H1 (cell line): ENCODE measurements around the gene PTPMT1. TPM values are rescaled to one million over a fixed set of nuclear protein-coding genes. Genes with fewer than 3 reads are reported as not detected.

Experiments
- ATF2 ChIP-seq: IDR thresholded peaks from 2 replicates; pipeline ENCODE4 v1.6.1; 2012; ENCODE audit warnings: low read length, inconsistent platforms
- BCL11A ChIP-seq, 2 experiments: IDR thresholded peaks; one replicate each; pipeline ENCODE4 v1.6.1; 2011; ENCODE audit warnings: low read depth in 2 of 2, low read length in 2 of 2, mild to moderate bottlenecking in 2 of 2
- CBX5 ChIP-seq: fragments of 300-800, 300-1000 bp; sonication (generic); IDR thresholded peaks from 2 replicates; pipeline ENCODE4 v1.7.1; 2016; ENCODE audit warnings: antibody characterized with exemption, low read length, low read depth
- CTBP2 ChIP-seq: IDR thresholded peaks from 2 replicates; pipeline ENCODE4 v1.7.0; 2011; ENCODE audit warnings: borderline replicate concordance, mild to moderate bottlenecking, moderate library complexity, mixed read lengths, low read length; ENCODE audit not compliant: insufficient read depth, insufficient read length
- EGR1 ChIP-seq: IDR thresholded peaks from 2 replicates; pipeline ENCODE4 v1.6.1; 2011; ENCODE audit warnings: low read depth, low read length, borderline replicate concordance
- EP300 ChIP-seq, 2 experiments: IDR thresholded peaks; 1 replicate in 1 of 2; 2 replicates in 1 of 2; pipeline ENCODE4 v1.6.1; 2011 to 2012; ENCODE audit warnings: low read depth in 2 of 2, low read length in 2 of 2, mild to moderate bottlenecking in 2 of 2, borderline replicate concordance in 1 of 2, inconsistent platforms in 1 of 2, moderate library complexity in 1 of 2
- EZH2 ChIP-seq: fragments of 200-600 bp; sonication (generic); IDR thresholded peaks from 2 replicates; pipeline ENCODE4 v1.7.1; 2012; ENCODE audit warnings: low read depth, mild to moderate bottlenecking, moderate library complexity, low read length, inconsistent platforms; ENCODE audit not compliant: severe bottlenecking
- GABPA ChIP-seq: IDR thresholded peaks from 2 replicates; pipeline ENCODE4 v1.6.1; 2011; ENCODE audit warnings: mild to moderate bottlenecking, low read length, moderate library complexity, borderline replicate concordance; ENCODE audit not compliant: insufficient read depth
- JUN ChIP-seq: IDR thresholded peaks from 2 replicates; pipeline ENCODE4 v1.6.1; 2011; ENCODE audit warnings: low read depth, mild to moderate bottlenecking, improper control_type of control experiment, low read length
- MAFK ChIP-seq: IDR thresholded peaks from 2 replicates; pipeline ENCODE4 v1.6.1; 2012; ENCODE audit warnings: low read depth, mild to moderate bottlenecking, improper control_type of control experiment, low read length
- MAX ChIP-seq: IDR thresholded peaks from 2 replicates; pipeline ENCODE4 v1.6.1; 2012; ENCODE audit warnings: inconsistent platforms
- NANOG ChIP-seq: IDR thresholded peaks from 2 replicates; pipeline ENCODE4 v1.6.1; 2011; ENCODE audit warnings: low read length, low read depth, mild to moderate bottlenecking, inconsistent platforms; ENCODE audit not compliant: insufficient read depth, poor library complexity, severe bottlenecking
- POLR2AphosphoS5 ChIP-seq: IDR thresholded peaks from 2 replicates; pipeline ENCODE4 v1.6.1; 2011; ENCODE audit warnings: low read depth, low read length
- RAD21 ChIP-seq, 2 experiments: IDR thresholded peaks in 1 of 2; conservative IDR thresholded peaks in 1 of 2; 2 replicates each; pipeline ENCODE4 v1.6.1; 2011; ENCODE audit warnings: low read depth in 2 of 2, low read length in 2 of 2, improper control_type of control experiment in 1 of 2, inconsistent platforms in 1 of 2, mild to moderate bottlenecking in 1 of 2, moderate library complexity in 1 of 2
- SAP30 ChIP-seq: fragments of 300-600 bp; sonication (generic); IDR thresholded peaks from 2 replicates; pipeline ENCODE4 v1.7.1; 2012; ENCODE audit warnings: low read length, moderate library complexity, mild to moderate bottlenecking, inconsistent platforms; ENCODE audit not compliant: insufficient read depth, insufficient replicate concordance
- SIRT6 ChIP-seq: IDR thresholded peaks from one replicate; pipeline ENCODE4 v1.7.1; 2012; ENCODE audit warnings: low read length, inconsistent platforms
- SIX5 ChIP-seq: IDR thresholded peaks from 2 replicates; pipeline ENCODE4 v1.6.1; 2011; ENCODE audit warnings: mild to moderate bottlenecking, low read depth, low read length
- SP2 ChIP-seq: IDR thresholded peaks from 2 replicates; pipeline ENCODE4 v1.6.1; 2012; ENCODE audit warnings: mild to moderate bottlenecking, low read length, inconsistent platforms
- TEAD4 ChIP-seq: IDR thresholded peaks from 2 replicates; pipeline ENCODE4 v1.6.1; 2012; ENCODE audit warnings: low read depth, low read length, inconsistent platforms, mixed read lengths
- YY1 ChIP-seq: IDR thresholded peaks from 2 replicates; pipeline ENCODE4 v1.6.1; 2011; ENCODE audit warnings: low read depth, mild to moderate bottlenecking, low read length
- polyA plus RNA-seq, 7 experiments: library from polyadenylated mRNA; depleted of rRNA in 3 of 7; stranded (reverse) in 5 of 7; unstranded in 2 of 7; fragments of >200 nt in 5 of 7; fragments of 200-250 nt in 2 of 7; gene quantifications; 1 replicate in 5 of 7; 2 replicates in 1 of 7; 4 replicates in 1 of 7; pipeline versions ENCODE4 v1.2.1 to v1.2.3, GENCODE V29; 2011 to 2013; ENCODE audit warnings: missing spikeins in 2 of 7, mixed read lengths in 2 of 7
- total RNA-seq: library from RNA; stranded (reverse); fragmentation: NEBNext Ultra II Directional; extraction: Animal tissue kit (Norgen Biotek cat#: 25700); gene quantifications from 2 replicates; pipeline ENCODE4 v1.2.1, GENCODE V29; 2021

PTPMT1 gene
- total and polyA plus RNA-seq, 2 of the 8 experiments (the other 6 are each of a cell fraction or from before 2014, with no cell fraction given): 44.8 to 105 TPM

- TF ChIP-seq EZH2: no peak
- peak; percentile 100 for TF ChIP-seq GABPA
- TF ChIP-seq SAP30: peak; percentile 79
- TF ChIP-seq YY1: peak; percentile 97
- peak; percentile 85 for TF ChIP-seq EGR1
- TF ChIP-seq SP2: no peak
- TF ChIP-seq SIX5: peak; percentile 62; the same call in 1 of the 2 replicates
- no peak for TF ChIP-seq CBX5
- TF ChIP-seq TEAD4: no peak
- TF ChIP-seq NANOG: no peak
- TF ChIP-seq JUN: 0 out of 2 replicates have a peak, but pooled peaks have one; percentile 29
- TF ChIP-seq MAX: peak; percentile 73
- peak; percentile 86 for TF ChIP-seq CTBP2
- TF ChIP-seq SIRT6: no peak
- peak; percentile 35 to 85 for TF ChIP-seq EP300 (IDR thresholded peaks at IDR 0.05; ENCODE audit: borderline replicate concordance in 1 of 2, low read depth in 2 of 2, low read length in 2 of 2)
- peak; percentile 93 for TF ChIP-seq POLR2AphosphoS5
- peak; percentile 8; the same call in 1 of the 2 replicates for TF ChIP-seq MAFK
- no peak for TF ChIP-seq ATF2
- TF ChIP-seq BCL11A (IDR thresholded peaks at IDR 0.05; ENCODE audit: low read depth in 2 of 2, low read length in 2 of 2): no peak
- peak in 1 of 2 experiments; percentile 8; a peak in 1 of 4 replicates for TF ChIP-seq RAD21 (IDR thresholded peaks at IDR 0.05 in 1 of 2, conservative IDR thresholded peaks at IDR 0.05 in 1 of 2; ENCODE audit: low read depth in 2 of 2, low read length in 2 of 2)
Measured at GRCh38 chr11:47578524-47579494, 13.4 kb downstream of the PTPMT1 start, which contains the start of the genes KBTBD4 and NDUFS3 (continued).
